T47D (cell line): ENCODE data around the gene NINJ2.

Experiments used
- DNase-seq, 2 experiments: peaks; one replicate each; pipeline versions ENCODE4 v3.0.0 to v3.0.0-alpha.2; 2011 to 2012; ENCODE audit warnings: low read depth in 1 of 2, low spot score in 1 of 2
- JUND ChIP-seq: IDR thresholded peaks from 2 replicates; pipeline ENCODE4 v1.6.1; 2012; ENCODE audit warnings: low read depth
- in situ Hi-C: cut with HindIII; loops from 2 replicates; pipeline ENCODE4 v1.10.0; 2016; ENCODE audit warnings: low sequenced_read_pairs, low pct_unique_long_range_greater_than_20kb

NINJ2 gene

DNA sequence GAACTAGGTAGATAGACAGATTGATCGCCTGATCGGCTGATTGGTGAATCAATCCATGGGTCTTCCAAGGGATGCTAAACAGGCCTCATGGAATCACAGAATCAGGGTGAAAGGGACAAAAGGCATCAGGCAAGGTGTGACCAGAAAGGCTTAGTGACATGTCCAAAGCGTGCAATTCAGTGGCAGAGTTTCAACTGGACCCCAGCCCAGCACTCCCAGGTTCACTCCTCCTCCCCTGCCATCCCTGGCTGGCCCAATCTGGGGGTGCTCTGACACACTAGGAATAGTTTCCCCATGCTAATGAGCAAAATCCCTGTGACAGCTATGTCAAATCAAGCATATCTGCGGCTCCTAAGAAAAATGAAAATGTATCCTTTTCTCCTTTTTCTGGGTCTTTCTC, 50.4 kb downstream of the NINJ2 start:
- TF ChIP-seq JUND = no peak
- in situ Hi-C loops = no loop called here

GRCh38 chr12:612293-612692, 51.0 kb downstream of the NINJ2 start:
- no peak for TF ChIP-seq JUND
- in situ Hi-C loops = no loop called here
- no peak for DNase-seq

More for the DNA sequence above, 50.4 kb downstream of the NINJ2 start:
- DNase-seq = no peak

GRCh38 chr12:611721-612120, 51.5 kb downstream of the NINJ2 start:
- no peak for DNase-seq
- in situ Hi-C loops = no loop called here
- TF ChIP-seq JUND = no peak

DNA sequence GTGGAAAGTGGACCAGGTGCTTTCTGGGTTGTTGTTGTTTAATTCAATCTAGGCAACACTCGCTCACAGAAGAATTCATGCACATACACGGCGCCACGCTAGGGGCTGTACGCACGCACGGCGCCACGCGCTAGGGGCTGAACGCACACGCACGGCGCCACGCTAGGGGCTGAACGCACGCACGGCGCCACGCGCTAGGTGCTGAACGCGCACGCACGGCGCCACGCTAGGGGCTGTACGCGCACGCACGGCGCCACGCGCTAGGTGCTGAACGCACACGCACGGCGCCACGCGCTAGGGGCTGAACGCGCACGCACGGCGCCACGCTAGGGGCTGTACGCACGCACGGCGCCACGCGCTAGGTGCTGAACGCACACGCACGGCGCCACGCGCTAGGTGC, 54.3 kb downstream of the NINJ2 start:
- TF ChIP-seq JUND = no peak
- in situ Hi-C loops = no loop called here
- no peak for DNase-seq

GRCh38 chr12:608413-608812, 54.8 kb downstream of the NINJ2 start:
- DNase-seq = no peak
- TF ChIP-seq JUND = no peak
- in situ Hi-C loops = no loop called here

GRCh38 chr12:607541-608001, 55.7 kb downstream of the NINJ2 start:
- in situ Hi-C loops = no loop called here
- peak; percentile 55 to 93 for DNase-seq
- no peak for TF ChIP-seq JUND

GRCh38 chr12:604956-605355, 58.3 kb downstream of the NINJ2 start:
- no peak for TF ChIP-seq JUND
- in situ Hi-C loops = no loop called here
- no peak for DNase-seq

GRCh38 chr12:602700-603068, 60.6 kb downstream of the NINJ2 start:
- in situ Hi-C loops = no loop called here
- TF ChIP-seq JUND = no peak
- DNase-seq = no peak

DNA sequence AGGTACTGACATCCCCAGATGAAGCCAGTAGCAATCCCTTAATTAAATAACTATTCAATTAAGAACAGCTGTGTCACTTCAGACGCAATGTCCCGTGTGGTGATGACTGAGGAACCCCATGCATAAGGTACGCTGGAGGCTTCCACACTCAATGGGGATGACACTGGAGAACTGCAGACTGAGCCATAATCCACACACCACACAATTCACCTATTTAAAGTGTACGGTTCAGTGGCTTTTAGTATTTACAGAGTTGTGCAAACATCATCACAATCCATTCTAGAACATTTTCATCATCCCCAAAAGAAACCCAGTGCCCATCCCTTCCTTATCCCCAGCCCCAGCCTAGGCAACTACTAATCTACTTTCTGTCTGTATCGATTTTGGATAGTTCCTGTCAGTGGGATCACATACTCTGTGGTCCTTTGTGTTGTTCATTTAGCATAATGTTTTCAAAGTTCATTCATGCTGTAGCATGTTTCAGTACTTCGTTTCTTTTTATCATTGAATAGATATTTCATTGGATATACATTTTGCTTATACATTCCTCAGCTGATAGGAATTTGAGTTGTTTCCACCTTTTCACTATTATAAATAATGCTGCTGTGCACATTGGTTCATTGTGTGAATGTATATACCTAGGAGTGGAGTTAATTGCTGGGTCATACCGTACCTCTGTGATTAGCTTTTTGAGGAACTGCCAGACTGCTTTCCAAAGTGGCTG, 61.1 kb downstream of the NINJ2 start:
- in situ Hi-C loops = no loop called here
- peak in 1 of 2 experiments; percentile 50 for DNase-seq
- no peak for TF ChIP-seq JUND

GRCh38 chr12:599756-600155, 63.5 kb downstream of the NINJ2 start:
- in situ Hi-C loops = no loop called here
- no peak for TF ChIP-seq JUND
- peak in 1 of 2 experiments; percentile 87 for DNase-seq

DNA sequence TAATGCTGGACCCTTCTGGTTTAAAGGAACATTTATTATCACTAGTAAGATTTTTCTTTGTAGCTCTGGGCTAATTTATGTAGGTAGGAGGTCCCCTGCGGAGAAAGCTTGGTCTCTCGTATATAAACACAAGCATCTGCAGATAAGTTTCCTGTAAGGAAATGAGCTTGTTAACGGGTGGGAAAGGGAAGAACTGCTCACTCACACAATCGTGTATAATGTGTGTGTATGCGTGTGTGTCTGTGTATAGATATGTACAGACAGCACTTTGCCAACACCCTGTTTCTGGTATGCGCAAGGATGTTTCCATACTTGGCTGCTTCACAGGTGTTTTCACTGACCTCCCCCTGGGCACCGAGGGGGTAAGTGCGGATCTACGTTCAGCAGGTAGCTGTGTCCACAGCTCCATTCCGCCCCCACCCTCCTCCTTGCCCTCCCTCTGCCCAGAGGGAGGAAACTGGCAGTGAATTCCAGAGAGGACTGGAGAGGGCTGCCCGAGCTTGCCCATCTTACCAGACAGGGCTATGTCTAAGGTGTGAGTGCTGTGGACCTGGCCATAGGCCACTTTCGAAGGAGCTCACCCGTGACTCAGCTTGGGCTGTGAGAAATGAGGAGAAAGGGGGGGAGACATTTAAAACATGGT, 65.2 kb downstream of the NINJ2 start:
- in situ Hi-C loops = no loop called here
- TF ChIP-seq JUND = no peak; the same call in 1 of the 2 replicates
- peak; percentile 45 to 96 for DNase-seq

- TF ChIP-seq JUND = no peak
- in situ Hi-C loops = no loop called here
- no peak for DNase-seq
These were observed 69.6 kb downstream of the NINJ2 start for GRCh38 chr12:593396-594270.
